Heart left ventricle (tissue), 16 donors: ENCODE measurements around the gene BRSK1. TPM values are rescaled to one million over a fixed set of nuclear protein-coding genes. Genes with fewer than 3 reads are reported as not detected.

Experiments
- ATAC-seq, 4 donors: fragments of 200-7000 bp; cut with Tn5 transposase; one replicate each; pipeline ENCODE4 v1.9.1; 2020 to 2022; ENCODE audit warnings: moderate library complexity in 4 of 4, mild to moderate bottlenecking in 3 of 4, moderate number of reproducible peaks in 1 of 4
- DNase-seq, 5 donors: peaks; one replicate each; pipeline ENCODE4 v3.0.0-alpha.2; 2020
- H3K27ac ChIP-seq, 12 donors: fragments of 200-600 bp; sonication (generic) in 4 of 12; one replicate each; pipeline versions ENCODE4 v1.5.0 to v1.8.0; 2016 to 2022; ENCODE audit warnings: mild to moderate bottlenecking in 2 of 12
- H3K27me3 ChIP-seq, 9 donors: fragments of 200-600 bp; sonication (generic) in 2 of 9; one replicate each; pipeline versions ENCODE4 v1.5.1 to v1.8.0; 2016 to 2022; ENCODE audit warnings: mild to moderate bottlenecking in 3 of 9
- H3K36me3 ChIP-seq, 9 donors: fragments of 200-600 bp; sonication (generic) in 2 of 9; one replicate each; pipeline versions ENCODE4 v1.5.0 to v1.8.0; 2018 to 2022; ENCODE audit warnings: mild to moderate bottlenecking in 2 of 9
- H3K4me1 ChIP-seq, 12 donors: fragments of 200-600 bp; sonication (generic) in 4 of 12; one replicate each; pipeline versions ENCODE4 v1.5.0 to v1.8.0; 2016 to 2022; ENCODE audit warnings: mild to moderate bottlenecking in 3 of 12
- H3K4me3 ChIP-seq, 12 donors: fragments of 200-600 bp; sonication (generic) in 4 of 12; one replicate each; pipeline versions ENCODE4 v1.5.0 to v1.8.0; 2017 to 2022; ENCODE audit warnings: mild to moderate bottlenecking in 9 of 12, moderate library complexity in 4 of 12
- H3K9me3 ChIP-seq, 12 donors: fragments of 200-600 bp; sonication (generic) in 4 of 12; one replicate each; pipeline versions ENCODE4 v1.5.0 to v1.8.0; 2016 to 2022; ENCODE audit warnings: mild to moderate bottlenecking in 1 of 12
- CTCF ChIP-seq, 12 donors: fragments of 200-600 bp; sonication (generic) in 4 of 12; IDR thresholded peaks; one replicate each; pipeline versions ENCODE4 v1.5.0 to v1.8.0; 2018 to 2022; ENCODE audit warnings: antibody characterized with exemption in 12 of 12, mild to moderate bottlenecking in 5 of 12
- POLR2A ChIP-seq, 2 donors: fragments of 450-650 bp; IDR thresholded peaks; one replicate each; pipeline ENCODE4 v1.6.1; 2017; ENCODE audit warnings: antibody characterized with exemption in 2 of 2, mild to moderate bottlenecking in 2 of 2, moderate library complexity in 2 of 2
- WGBS, 4 donors: extraction: QIAGEN DNeasy Blood & Tissue Kit in 2 of 4; methylation state at CpG; one replicate each; pipeline versions ENCODE4 v1.1.5 to v1.1.7; 2013 to 2018; 5-methylcytosine and 5-hydroxymethylcytosine counted together
- intact Hi-C, 10 donors: fragments of 100-400 bp; cut with DNase I; formaldehyde crosslinking; loops; one replicate each; pipeline versions ENCODE4 v1.11.1 to v1.14.2; 2022
- polyA plus RNA-seq, 2 donors: library from polyadenylated mRNA; stranded (reverse); fragments of 200-250 nt; gene quantifications; one replicate each; pipeline ENCODE4 v1.2.3, GENCODE V29; 2013
- total RNA-seq, 9 donors: library from RNA; depleted of rRNA in 2 of 9; stranded (reverse); fragments of >200 nt in 2 of 9; fragmentation: NEBNext Ultra II Directional in 3 of 9; extraction: Animal tissue kit (Norgen Biotek cat#: 25700) in 3 of 9; gene quantifications; one replicate each; pipeline versions ENCODE4 v1.1.0 to v1.2.4, GENCODE V29; 2016 to 2023
- donor health status: ischemic (EF 13 %, LVEDD 7.1; RV severe dilation, severe dysfunction).
- donor health status: healthy with polysubstance abuse.
- donor health status: DM: no; HTN: yes; CAD: no.
- donor health status: DM: no; HTN: no; CAD: no.
- donor health status: ischemic (EF 25% LVEDD 6.9; RV normal size, moderate dysfunction).
- donor health status: ischemic (EF 25% LVEDD 5.7; RV mildly dilated, moderate dysfunction).
- donor health status: healthy.
- donor health status: DM: yes; HTN: yes; CAD: no.
- donor health status: ischemic (EF 35%, LVEDD 5.7; RV mildly dilated, moderate dysfunction).
- donor health status: nonischemic (EF 11% LVEDD 7.7; RV severe dilation, severe dysfunction).
- donor health status: DM: yes; HTN: yes; CAD: no.
- donor health status: PGD.
- donor health status: ischemic (EF 29% LVEDD 5.4; RV normal size, mild dysfunction).
- donor health status: nonischemic (EF 23%, LVEDD 6.1; RV moderate dilation, normal function).

The BRSK1 gene
- total and polyA plus RNA-seq, 11 donors, result 1.6 to 7.4 (median 2.1) TPM

DNA sequence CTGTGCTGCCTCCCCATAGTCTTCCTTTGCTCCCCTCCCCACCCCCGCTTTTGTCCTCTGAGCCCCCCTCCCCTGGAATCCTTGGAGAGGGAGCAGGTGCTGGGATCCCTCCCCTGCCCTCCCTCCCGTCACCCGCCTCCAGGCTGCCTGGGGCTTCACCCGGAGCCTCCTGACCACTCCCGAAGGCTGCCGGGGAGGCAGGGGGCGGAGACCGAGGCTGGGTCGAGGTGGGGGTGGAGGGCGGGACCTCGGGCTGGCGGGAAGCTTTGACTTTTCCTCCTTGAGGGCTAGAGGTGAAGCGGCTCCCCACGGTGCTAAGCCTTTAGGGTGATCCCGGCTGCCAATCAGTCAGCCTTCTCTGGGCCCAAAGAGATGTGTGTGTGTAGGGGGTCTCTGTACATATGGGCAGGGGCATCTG, 57.4 kb downstream of the BRSK1 start:
- Histone ChIP-seq H3K4me3 (peak overlapping the region in 11 of 12 donors; percentile 52 to 94 (median 74)), H3K27ac (peak overlapping the region in 2 of 12 donors; percentile 29 to 94), H3K4me1 (peaks cover 0 to 36% (median 16%) of the 10 kb centered on the region in 12 donors), H3K27me3 (no peaks in the 10 kb centered on the region), H3K36me3 (peaks cover 0 to 26% (median 11%) of the 10 kb centered on the region in 9 donors), H3K9me3 (no peaks in the 10 kb centered on the region)
- ATAC-seq, result peak in 1 of 4 donors; percentile 16
- no peak for TF ChIP-seq CTCF (IDR thresholded peaks at IDR 0.05)
- TF ChIP-seq POLR2A (IDR thresholded peaks at IDR 0.05), result no peak
- 3 to 12% (median 7%) methylated on average over 4 to 15 of the region's 15 CpGs for WGBS, 4 donors
- intact Hi-C loops, result no loop called here
- DNase-seq, result peak; percentile 73 to 83 (median 81)

DNA sequence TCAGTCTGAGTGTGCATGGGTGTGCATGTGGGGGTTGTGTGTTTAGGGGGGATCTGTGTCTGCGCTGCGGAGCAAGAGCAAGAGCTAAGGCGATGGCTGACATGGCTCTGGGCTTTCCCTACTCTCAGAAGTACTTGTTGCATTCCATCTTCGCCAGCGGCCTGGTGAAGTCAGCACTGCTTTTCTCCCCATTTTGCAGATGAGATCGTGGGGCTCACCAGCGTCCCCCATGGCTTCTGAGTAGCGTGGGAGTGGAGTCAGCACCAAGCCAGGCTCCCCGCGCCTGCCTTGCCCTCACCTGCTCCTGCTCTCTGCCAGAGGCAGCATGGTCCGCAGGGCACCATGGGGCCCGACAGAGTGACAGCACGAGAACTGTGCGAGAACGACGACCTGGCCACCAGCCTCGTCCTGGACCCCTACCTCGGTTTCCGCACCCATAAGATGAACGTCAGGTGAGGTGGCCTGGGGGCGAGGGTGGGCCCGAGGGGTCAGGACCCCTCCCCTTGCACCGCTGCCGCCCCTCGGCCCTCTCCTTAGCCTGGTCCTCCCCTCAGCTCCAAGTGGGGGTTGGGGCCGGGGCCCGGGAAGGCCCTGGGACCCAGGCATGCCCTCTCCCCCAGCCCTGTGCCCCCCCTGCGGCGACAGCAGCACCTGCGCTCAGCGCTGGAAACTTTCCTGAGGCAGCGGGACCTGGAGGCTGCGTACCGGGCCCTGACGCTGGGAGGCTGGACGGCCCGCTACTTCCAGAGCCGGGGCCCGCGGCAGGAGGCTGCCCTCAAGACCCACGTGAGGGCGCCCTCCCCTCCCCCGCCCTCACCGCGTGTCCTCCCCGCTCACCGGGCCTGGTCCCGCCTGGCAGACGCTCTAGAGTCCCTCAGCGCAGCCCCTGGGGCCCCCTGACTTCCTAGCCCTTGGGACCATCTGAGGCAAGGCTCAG, 58.1 kb downstream of the BRSK1 start:
- Histone ChIP-seq H3K27me3 (no peaks in the 10 kb centered on the region), H3K9me3 (no peaks in the 10 kb centered on the region), H3K27ac (no peak overlapping the region), H3K36me3 (peaks cover 0 to 32% (median 15%) of the 10 kb centered on the region in 9 donors), H3K4me1 (peaks cover 0 to 36% (median 16%) of the 10 kb centered on the region in 12 donors), H3K4me3 (peak overlapping the region in 5 of 12 donors; percentile 70 to 94 (median 83))
- ATAC-seq (no peak), DNase-seq (no peak)
- 84 to 94% (median 88%) methylated on average over 24 to 50 of the region's 50 CpGs for WGBS, 4 donors
- no peak for TF ChIP-seq CTCF (IDR thresholded peaks at IDR 0.05)
- TF ChIP-seq POLR2A (IDR thresholded peaks at IDR 0.05), result no peak
- intact Hi-C loops, result no loop called here

- TF ChIP-seq CTCF (IDR thresholded peaks at IDR 0.05) (no peak), POLR2A (IDR thresholded peaks at IDR 0.05) (no peak)
- no peaks in the 10 kb centered on the region for H3K9me3 ChIP-seq
- WGBS, 4 donors, result 83 to 87% (median 85%) methylated on average over 9 of the region's 9 CpGs
- H3K36me3 ChIP-seq, result peaks cover 0 to 33% (median 15%) of the 10 kb centered on the region in 9 donors
- no peaks in the 10 kb centered on the region for H3K27me3 ChIP-seq
- DNase-seq (no peak), ATAC-seq (no peak)
- peaks cover 0 to 28% (median 13%) of the 10 kb centered on the region in 12 donors for H3K4me1 ChIP-seq
- intact Hi-C loops, result loop anchor here in 1 of 10 donors (2.0 kb wide), 1 partner anchor 36 kb away; no protein-coding TSS in a partner anchor
- H3K27ac ChIP-seq, result no peak overlapping the region
- H3K4me3 ChIP-seq, result no peak overlapping the region
Measured at GRCh38 chr19:55344444-55344843, 60.6 kb downstream of the BRSK1 start.
